Ovary (tissue), 3 donors: ENCODE results near the gene RRP7A.

Experiments
- CTCF ChIP-seq, 3 donors: fragments of 450-650 bp in 2 of 3; fragments of 200-600 bp in 1 of 3; IDR thresholded peaks; one replicate each; pipeline versions ENCODE4 v1.5.1 to v1.8.0; 2016 to 2022; ENCODE audit warnings: antibody characterized with exemption in 3 of 3, mild to moderate bottlenecking in 1 of 3
- EP300 ChIP-seq: sonication (generic); formaldehyde crosslinking; IDR thresholded peaks from one replicate; pipeline ENCODE4 v1.6.1; 2017; ENCODE audit warnings: antibody characterized with exemption
- POLR2A ChIP-seq: fragments of 450-650 bp; IDR thresholded peaks from one replicate; pipeline ENCODE4 v1.6.1; 2017; ENCODE audit warnings: antibody characterized with exemption, mild to moderate bottlenecking, moderate library complexity
- donor health status: DM: no; HTN: no; CAD: no.

GRCh38 chr22:42509548-42509947, 10.0 kb downstream of the RRP7A start:
- no peak for TF ChIP-seq CTCF (IDR thresholded peaks at IDR 0.05)
- no peak for TF ChIP-seq POLR2A
- no peak for TF ChIP-seq EP300
